HG03558 (cell line): Measurements from ENCODE around the gene DEFB125.

Source experiments
- ATAC-seq: cut with Tn5 transposase; IDR thresholded peaks from one replicate; pipeline ENCODE4 v1.9.1; 2021; ENCODE audit warnings: moderate number of reproducible peaks; ENCODE audit not compliant: unreplicated experiment; ENCODE audit errors: extremely low read depth

The DEFB125 gene

DNA sequence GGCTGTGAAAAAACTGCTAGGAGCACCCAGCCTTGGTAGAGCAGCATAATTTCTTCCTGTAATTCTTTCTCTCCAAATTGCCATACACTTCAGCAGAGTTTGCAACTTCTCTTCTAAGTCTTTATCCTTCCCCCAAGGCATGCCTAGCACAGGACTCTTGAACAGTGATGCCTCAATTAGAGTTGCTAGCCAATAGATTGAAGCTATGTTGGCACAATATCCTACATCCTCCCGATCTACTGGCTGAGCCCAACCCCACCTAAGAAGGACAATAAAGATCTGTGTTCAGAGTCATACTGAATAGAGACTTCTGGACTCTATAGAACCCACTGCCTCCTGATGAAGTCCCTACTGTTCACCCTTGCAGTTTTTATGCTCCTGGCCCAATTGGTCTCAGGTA lies 54.8 kb downstream of the DEFB125 start, which contains the start of gene DEFB126:
TSS of gene DEFB126 (plus strand) at position 301 of the 400 bp plus-strand sequence. CDS start at position 340, 39 bp downstream.
- ATAC-seq: no peak

DNA sequence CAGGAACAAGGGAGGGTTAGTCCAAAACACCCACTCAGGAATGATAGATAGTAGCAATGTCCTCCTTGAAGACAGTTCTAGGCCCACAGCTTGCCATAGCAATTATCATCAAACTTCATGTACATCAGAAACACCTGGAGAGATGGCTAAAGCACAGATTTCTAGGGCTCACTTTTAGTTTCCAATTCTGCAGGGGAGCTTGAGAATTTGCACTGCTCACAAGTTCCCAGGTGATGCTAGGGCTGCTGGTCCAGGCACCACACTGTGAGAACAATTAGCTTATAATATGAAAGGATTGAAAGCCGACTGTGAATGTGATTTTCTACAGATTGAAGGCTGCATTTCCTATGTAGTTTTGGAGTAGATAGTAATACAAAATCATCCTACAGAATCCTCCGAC lies 58.4 kb downstream of the DEFB125 start:
- no peak for ATAC-seq
